K562 (cell line): ENCODE data around the gene SCN4A. TPM values are rescaled to one million over a fixed set of nuclear protein-coding genes. Genes with fewer than 3 reads are reported as not detected.
A peak's percentile ranks its signal among the peaks of the same experiment; 100 is the strongest.
"Not testable (repeated sequence)": the region's sequence is repeated elsewhere in the genome, so short reads cannot be mapped to it uniquely, and the experiment has no call there.

ENCODE experiments used
- ATAC-seq: fragments of 200-7000 bp; cut with Tn5 transposase; 3 replicates; pipeline ENCODE4 v1.9.1; 2020; ENCODE audit warnings: moderate library complexity
- BruUV-seq: library from RNA; stranded (reverse); fragments of 400-500 nt; replicated peaks from 2 replicates; lab custom pipeline; 2021; lab: Mats Ljungman, UMichigan
- CTCF ChIA-PET: fragments of 300-600 bp; formaldehyde crosslinking; extraction: SDS; loops from one replicate; lab custom pipeline; 2021; ENCODE audit warnings: low intra/inter-chr PET ratio; lab: Yijun Ruan, JAX
- POLR2A ChIA-PET: fragments of 300-600, 350-650 bp; sonication (Branson Sonifier 250); formaldehyde crosslinking; extraction: SDS; loops from one replicate; lab custom pipeline; 2021; ENCODE audit warnings: antibody characterized with exemption, inconsistent platforms; lab: Yijun Ruan, JAX
- DNase-seq, 4 experiments: peaks; one replicate each; pipeline versions ENCODE4 v3.0.0 to v3.0.0-alpha.2; 2011 to 2018; ENCODE audit warnings: low spot score in 3 of 4, mixed read lengths in 3 of 4; ENCODE audit errors: extremely low read depth in 1 of 4
- FAIRE-seq: peaks from 2 replicates; lab custom pipeline; 2011; peaks lifted over from hg19 to GRCh38; lab: Jason Lieb, UNC
- H2AFZ ChIP-seq: 2 replicates; pipeline ENCODE4 v1.6.0; 2011; ENCODE audit warnings: low read depth, low read length, control low read depth, inconsistent platforms
- H3K27ac ChIP-seq: fragments of 200-600 bp; 3 replicates; pipeline ENCODE4 v1.8.0; 2011; ENCODE audit warnings: low read depth, mild to moderate bottlenecking, control low read depth, inconsistent platforms, low read length, moderate library complexity, mixed read lengths; ENCODE audit errors: extremely low read depth
- H3K27me3 ChIP-seq, 2 experiments: fragments of 300-600 bp in 1 of 2; 2 replicates in 1 of 2; 3 replicates in 1 of 2; pipeline versions ENCODE4 v1.6.0 to v1.8.0; 2011; ENCODE audit warnings: inconsistent platforms in 2 of 2, low read length in 2 of 2, mild to moderate bottlenecking in 1 of 2, mixed read lengths in 1 of 2, moderate library complexity in 1 of 2; ENCODE audit not compliant: control insufficient read depth in 2 of 2, insufficient read depth in 2 of 2
- H3K36me3 ChIP-seq: fragments of 300-600 bp; 3 replicates; pipeline ENCODE4 v1.8.0; 2011; ENCODE audit warnings: mild to moderate bottlenecking, low read length, inconsistent platforms; ENCODE audit not compliant: control insufficient read depth, insufficient read depth
- H3K4me1 ChIP-seq, 2 experiments: fragments of 200-600 bp in 1 of 2; replicated peaks in 1 of 2; 2 replicates in 1 of 2; 3 replicates in 1 of 2; pipeline versions ENCODE4 v1.5.1 to v1.8.0; 2011; ENCODE audit warnings: inconsistent platforms in 2 of 2, low read length in 2 of 2, mild to moderate bottlenecking in 1 of 2, mixed read lengths in 1 of 2, moderate library complexity in 1 of 2; ENCODE audit not compliant: control insufficient read depth in 2 of 2, insufficient read depth in 2 of 2
- H3K4me2 ChIP-seq: 2 replicates; pipeline ENCODE4 v1.6.1; 2011; ENCODE audit warnings: low read length, control low read depth, inconsistent platforms, mixed read lengths; ENCODE audit not compliant: insufficient read depth
- H3K4me3 ChIP-seq: fragments of 200-600 bp; sonication (generic), shearing (Covaris generic); 2 replicates; pipeline ENCODE4 v1.5.1; 2016; ENCODE audit warnings: control low read depth, inconsistent platforms
- H3K79me2 ChIP-seq: fragments of 200-600 bp; 3 replicates; pipeline ENCODE4 v1.8.0; 2011; ENCODE audit warnings: low read length, inconsistent platforms; ENCODE audit not compliant: control insufficient read depth, insufficient read depth
- H3K9ac ChIP-seq, 2 experiments: 2 replicates each; pipeline versions ENCODE4 v1.6.0 to v1.6.1; 2011; ENCODE audit warnings: low read depth in 2 of 2, low read length in 2 of 2, control low read depth in 1 of 2, inconsistent platforms in 1 of 2, mild to moderate bottlenecking in 1 of 2, mixed read lengths in 1 of 2; ENCODE audit not compliant: insufficient read depth in 1 of 2
- H3K9me1 ChIP-seq: one replicate; pipeline ENCODE4 v1.6.0; 2011; ENCODE audit warnings: inconsistent platforms, mild to moderate bottlenecking, low read length, moderate library complexity; ENCODE audit not compliant: control insufficient read depth, insufficient read depth
- H3K9me3 ChIP-seq: replicated peaks from 2 replicates; pipeline ENCODE4 v1.5.1; 2011; ENCODE audit warnings: low read depth, low read length, inconsistent platforms; ENCODE audit not compliant: control insufficient read depth, insufficient read depth
- H4K20me1 ChIP-seq: replicated peaks from 2 replicates; pipeline ENCODE4 v1.6.1; 2011; ENCODE audit warnings: low read length, inconsistent platforms, mixed read lengths; ENCODE audit not compliant: control insufficient read depth, insufficient read depth
- CTCF ChIP-seq, 3 experiments: IDR thresholded peaks in 2 of 3; conservative IDR thresholded peaks in 1 of 3; 2 replicates each; pipeline ENCODE4 v1.5.1; 2011 to 2012; ENCODE audit warnings: low read length in 3 of 3, mild to moderate bottlenecking in 3 of 3, control low read depth in 2 of 3, improper control_type of control experiment in 1 of 3, inconsistent platforms in 1 of 3, low read depth in 1 of 3, mixed read lengths in 1 of 3, moderate library complexity in 1 of 3; ENCODE audit not compliant: insufficient read depth in 2 of 3
- RAD21 ChIP-seq, 2 experiments: fragments of 250-450 bp in 1 of 2; fragments of 450-650 bp in 1 of 2; sonication (Bioruptor Pico) in 1 of 2; formaldehyde crosslinking in 1 of 2; IDR thresholded peaks in 1 of 2; conservative IDR thresholded peaks in 1 of 2; 2 replicates each; pipeline versions ENCODE4 v1.4.0 to v1.8.0; 2020 to 2022; ENCODE audit warnings: mild to moderate bottlenecking in 2 of 2, moderate library complexity in 1 of 2
- ZNF316 ChIP-seq: fragments of 450-650 bp; IDR thresholded peaks from 2 replicates; pipeline ENCODE4 v1.6.1; 2016
- WGBS: fragments of 100-300 bp; shearing (Covaris generic); methylation state at CpG from one replicate; pipeline ENCODE4 v1.1.6; 2016; ENCODE audit warnings: low coverage, mixed read lengths; ENCODE audit not compliant: insufficient coverage; ENCODE audit errors: missing lambda C conversion rate; 5-methylcytosine and 5-hydroxymethylcytosine counted together
- in situ Hi-C: fragments of 300-500 bp; cut with MboI; formaldehyde crosslinking; loops from 4 replicates; pipeline ENCODE4 v1.15.0; 2018; ENCODE audit warnings: inconsistent platforms, mixed read lengths
- intact Hi-C: fragments of 100-400 bp; cut with micrococcal nuclease; formaldehyde crosslinking; loops from 2 replicates; pipeline ENCODE4 v1.14.2; 2022
- polyA plus RNA-seq, 8 experiments: library from polyadenylated mRNA; depleted of rRNA in 4 of 8; stranded (reverse) in 5 of 8; unstranded in 3 of 8; fragments of >200 nt; fragmentation: Nextera tagmentation in 2 of 8; fragmentation: Illumina TruSeq in 1 of 8; extraction: Ambion mirVana in 2 of 8; extraction: Trizol in 1 of 8; gene quantifications; 2 replicates each; pipeline versions ENCODE4 v1.2.1 to v1.2.3, GENCODE V29; 2011 to 2014; ENCODE audit warnings: inconsistent platforms in 1 of 8, missing spikeins in 1 of 8
- total RNA-seq, 7 experiments: library from RNA; depleted of rRNA in 6 of 7; stranded (reverse); fragments of >200 nt in 6 of 7; fragmentation: Illumina TruSeq in 2 of 7; extraction: Trizol in 2 of 7; gene quantifications; 2 replicates each; pipeline versions ENCODE4 v1.2.1 to v1.2.3, GENCODE V29; 2011 to 2021; ENCODE audit warnings: low replicate concordance in 1 of 7
- TF ChIP-seq, protein P1 (sequence below): IDR thresholded peaks from 2 replicates; pipeline ENCODE4 v1.6.1; 2011; ENCODE audit warnings: borderline replicate concordance, low read depth, mild to moderate bottlenecking, moderate library complexity, low read length; ENCODE audit not compliant: insufficient read depth, poor library complexity, severe bottlenecking

SCN4A gene
- total and polyA plus RNA-seq, 9 of the 15 experiments (the other 6 are each of a cell fraction or from before 2014, with no cell fraction given), result 0.29 to 2.6 (median 1.4) TPM

DNA sequence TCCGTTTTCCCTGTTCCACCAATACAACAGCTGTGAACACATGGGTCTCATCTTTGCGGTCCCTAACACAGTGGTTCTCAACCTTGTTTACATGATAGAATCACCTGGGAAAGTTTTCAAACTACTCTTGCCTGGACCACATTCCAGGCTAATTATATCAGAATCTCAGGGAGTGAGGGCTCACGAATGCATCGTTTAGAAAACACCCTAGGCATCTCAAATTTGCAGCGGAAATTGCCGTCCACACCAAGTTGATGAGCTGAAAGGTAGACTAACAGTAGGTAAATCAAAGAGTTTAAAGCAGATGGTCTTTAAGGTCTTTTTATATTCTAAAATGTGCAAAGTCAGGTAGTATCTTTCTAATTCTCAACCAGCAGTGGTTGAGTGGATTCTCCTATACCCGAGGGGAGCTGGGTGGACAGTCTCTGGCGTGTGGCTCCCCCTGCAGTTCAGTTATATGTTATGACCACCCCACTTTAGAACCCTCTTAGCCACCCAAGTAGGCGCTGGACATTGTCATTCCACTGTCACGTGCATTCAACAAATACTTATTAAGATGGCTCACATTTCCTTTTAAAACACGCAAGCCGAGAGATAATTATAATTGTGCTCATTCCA is 65.4 kb downstream of the SCN4A start:
- H3K36me3 ChIP-seq, H2AFZ ChIP-seq, H4K20me1 ChIP-seq, H3K9ac ChIP-seq, H3K9me3 ChIP-seq, in situ Hi-C loops, BruUV-seq, H3K4me2 ChIP-seq, H3K27ac ChIP-seq, H3K4me1 ChIP-seq, H3K79me2 ChIP-seq, H3K9me1 ChIP-seq, H3K4me3 ChIP-seq: not testable (repeated sequence)
- TF ChIP-seq, protein P1, sequence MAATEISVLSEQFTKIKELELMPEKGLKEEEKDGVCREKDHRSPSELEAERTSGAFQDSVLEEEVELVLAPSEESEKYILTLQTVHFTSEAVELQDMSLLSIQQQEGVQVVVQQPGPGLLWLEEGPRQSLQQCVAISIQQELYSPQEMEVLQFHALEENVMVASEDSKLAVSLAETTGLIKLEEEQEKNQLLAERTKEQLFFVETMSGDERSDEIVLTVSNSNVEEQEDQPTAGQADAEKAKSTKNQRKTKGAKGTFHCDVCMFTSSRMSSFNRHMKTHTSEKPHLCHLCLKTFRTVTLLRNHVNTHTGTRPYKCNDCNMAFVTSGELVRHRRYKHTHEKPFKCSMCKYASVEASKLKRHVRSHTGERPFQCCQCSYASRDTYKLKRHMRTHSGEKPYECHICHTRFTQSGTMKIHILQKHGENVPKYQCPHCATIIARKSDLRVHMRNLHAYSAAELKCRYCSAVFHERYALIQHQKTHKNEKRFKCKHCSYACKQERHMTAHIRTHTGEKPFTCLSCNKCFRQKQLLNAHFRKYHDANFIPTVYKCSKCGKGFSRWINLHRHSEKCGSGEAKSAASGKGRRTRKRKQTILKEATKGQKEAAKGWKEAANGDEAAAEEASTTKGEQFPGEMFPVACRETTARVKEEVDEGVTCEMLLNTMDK, result peak; percentile 16
- 0 out of 2 replicates have a peak, but pooled peaks have one; percentile 27 for TF ChIP-seq ZNF316
- peak in 1 of 2 experiments; percentile 40; a peak in 2 of 4 replicates for TF ChIP-seq RAD21 (CRISPR knock-in tag; conservative IDR thresholded peaks at IDR 0.05 in 1 of 2, IDR thresholded peaks at IDR 0.05 in 1 of 2)
- peak; percentile 34 to 39 (median 37); a peak in 3 of 6 replicates for TF ChIP-seq CTCF (IDR thresholded peaks at IDR 0.05 in 2 of 3, conservative IDR thresholded peaks at IDR 0.05 in 1 of 3; ENCODE audit: insufficient read depth in 2 of 3, low read depth in 1 of 3, low read length in 3 of 3)
- intact Hi-C loops, result loop anchor here (10.0 kb wide), 1 partner anchor 508 kb away; no protein-coding TSS in a partner anchor
- FAIRE-seq, result peak; percentile 57
- DNase-seq, result peak in 3 of 4 experiments; percentile 27 to 60 (median 34)
- peaks cover 9 to 32% of the 10 kb centered on the region in 2 experiments; a peak in 4 of 5 replicates for H3K27me3 ChIP-seq
- 42% methylated on average over 10 of the region's 12 CpGs for WGBS
- ChIA-PET CTCF (interaction anchor here (0.7 kb wide), 1 partner anchor 15 kb away, joined by 3 read pairs; no protein-coding TSS in a partner anchor), POLR2A (interaction anchor here (0.6 to 1.3 kb wide), 2 partner anchors 187 to 238 kb away, joined by 3 read pairs; no protein-coding TSS in a partner anchor)
- peak; percentile 93 for ATAC-seq

- H2AFZ ChIP-seq, in situ Hi-C loops, H3K4me2 ChIP-seq, H3K9me3 ChIP-seq, H3K27ac ChIP-seq, H3K36me3 ChIP-seq, H3K4me3 ChIP-seq, DNase-seq, H3K4me1 ChIP-seq, ATAC-seq, H4K20me1 ChIP-seq, H3K9ac ChIP-seq, H3K9me1 ChIP-seq, H3K79me2 ChIP-seq, BruUV-seq, FAIRE-seq: not testable (repeated sequence)
- intact Hi-C loops, result loop anchor here (10.0 kb wide), 1 partner anchor 510 kb away; no protein-coding TSS in a partner anchor
- POLR2A ChIA-PET, result interaction anchor here (0.6 kb wide), 1 partner anchor 242 kb away, joined by 4 read pairs; no protein-coding TSS in a partner anchor
- CTCF ChIA-PET, result interaction anchor here (0.6 to 0.7 kb wide), 2 partner anchors 215 to 375 kb away, joined by 3 to 4 read pairs; no protein-coding TSS in a partner anchor
- WGBS, result 28% methylated on average over 4 of the region's 8 CpGs
- peaks cover 3 to 17% of the 10 kb centered on the region in 2 experiments; a peak in 4 of 5 replicates for H3K27me3 ChIP-seq
Measured at GRCh38 chr17:63904796-63905195, 67.9 kb downstream of the SCN4A start.
